Erythroblast (primary cell): Measurements from ENCODE around the gene DENND1C.

Experiments used
- GATA1 ChIP-seq: IDR thresholded peaks from 2 replicates; pipeline ENCODE4 v1.6.1; 2011; ENCODE audit warnings: low read depth, mild to moderate bottlenecking, control low read depth, low read length, moderate library complexity
- POLR2A ChIP-seq: IDR thresholded peaks from 2 replicates; pipeline ENCODE4 v1.6.1; 2011; ENCODE audit warnings: mild to moderate bottlenecking, low read length

- TF ChIP-seq POLR2A, result no peak
- TF ChIP-seq GATA1, result no peak
These were observed 57.9 kb downstream of the DENND1C start for GRCh38 chr19:6423499-6424194.
